Activated T-helper 1 cell treated with anti-CD3 and anti-CD28 coated beads, Interleukin-12 subunit alpha, Interleukin-12 subunit beta, Interleukin-2, Interleukin-4 antibody, amounts not matched to agents 30 ng/mL and 10 ng/mL and 1 ng/mL, durations not matched to agents 14 hours and 24 hours and 36 hours (primary cell): ENCODE data around the gene SCGB3A1. TPM values are rescaled to one million over a fixed set of nuclear protein-coding genes. Genes with fewer than 3 reads are reported as not detected.

Source experiments
- DNase-seq: peaks from one replicate; pipeline ENCODE4 v3.0.0; 2021; ENCODE audit warnings: low spot score
- H3K27ac Mint-ChIP-seq: one replicate; pipeline ENCODE4 v1.8.0; 2021; ENCODE audit warnings: mild to moderate bottlenecking, mixed read lengths
- H3K27me3 Mint-ChIP-seq: one replicate; pipeline ENCODE4 v1.8.0; 2022; ENCODE audit warnings: mild to moderate bottlenecking, moderate library complexity, mixed read lengths; ENCODE audit not compliant: insufficient read depth
- H3K36me3 Mint-ChIP-seq: one replicate; pipeline ENCODE4 v1.8.0; 2021; ENCODE audit warnings: low read depth, mixed read lengths
- H3K4me1 Mint-ChIP-seq: one replicate; pipeline ENCODE4 v1.8.0; 2021; ENCODE audit warnings: low read depth, mixed read lengths
- H3K4me3 Mint-ChIP-seq: one replicate; pipeline ENCODE4 v1.8.0; 2021; ENCODE audit warnings: mild to moderate bottlenecking, moderate library complexity, mixed read lengths
- H3K9me3 Mint-ChIP-seq: one replicate; pipeline ENCODE4 v1.8.0; 2021; ENCODE audit warnings: mixed read lengths
- intact Hi-C: fragments of 100-400 bp; cut with micrococcal nuclease; formaldehyde crosslinking; loops from one replicate; pipeline ENCODE4 v1.15.1; 2024
- total RNA-seq: library from RNA; stranded (reverse); gene quantifications from 2 replicates; pipeline ENCODE4 v1.2.3, GENCODE V29; 2022

Gene SCGB3A1
- total RNA-seq, 1 donor from 2014 or later, result not detected

GRCh38 chr5:180629831-180630382, 38.6 kb upstream of the SCGB3A1 start:
- no peaks in the 10 kb centered on the region for H3K27me3 Mint-ChIP-seq
- H3K27ac Mint-ChIP-seq, result no peak overlapping the region
- intact Hi-C loops, result no loop called here
- H3K9me3 Mint-ChIP-seq, result no peaks in the 10 kb centered on the region
- no peaks in the 10 kb centered on the region for H3K4me1 Mint-ChIP-seq
- no peak for DNase-seq
- H3K36me3 Mint-ChIP-seq, result no peaks in the 10 kb centered on the region
- no peak overlapping the region for H3K4me3 Mint-ChIP-seq

- no peaks in the 10 kb centered on the region for H3K27me3 Mint-ChIP-seq
- intact Hi-C loops, result no loop called here
Observed at GRCh38 chr5:180628827-180629750, 37.8 kb upstream of the SCGB3A1 start.

GRCh38 chr5:180628211-180628610, 36.9 kb upstream of the SCGB3A1 start:
- Mint-ChIP-seq H3K27me3 (no peaks in the 10 kb centered on the region), H3K36me3 (no peaks in the 10 kb centered on the region), H3K27ac (no peak overlapping the region), H3K4me3 (no peak overlapping the region), H3K4me1 (no peaks in the 10 kb centered on the region), H3K9me3 (no peaks in the 10 kb centered on the region)
- intact Hi-C loops, result no loop called here
- DNase-seq, result no peak

More at GRCh38 chr5:180628827-180629750, 37.8 kb upstream of the SCGB3A1 start:
- Mint-ChIP-seq H3K9me3 (no peaks in the 10 kb centered on the region), H3K36me3 (no peaks in the 10 kb centered on the region), H3K27ac (no peak overlapping the region), H3K4me3 (no peak overlapping the region), H3K4me1 (no peaks in the 10 kb centered on the region)
- no peak for DNase-seq

GRCh38 chr5:180627386-180628120, 36.3 kb upstream of the SCGB3A1 start:
- no peak overlapping the region for H3K27ac Mint-ChIP-seq
- no peak overlapping the region for H3K4me3 Mint-ChIP-seq
- no peaks in the 10 kb centered on the region for H3K4me1 Mint-ChIP-seq
- H3K9me3 Mint-ChIP-seq, result no peaks in the 10 kb centered on the region
- H3K27me3 Mint-ChIP-seq, result no peaks in the 10 kb centered on the region
- intact Hi-C loops, result no loop called here
- H3K36me3 Mint-ChIP-seq, result no peaks in the 10 kb centered on the region
- DNase-seq, result no peak

GRCh38 chr5:180626661-180627385, 35.5 kb upstream of the SCGB3A1 start:
- Mint-ChIP-seq H3K27me3 (no peaks in the 10 kb centered on the region), H3K4me1 (no peaks in the 10 kb centered on the region), H3K4me3 (no peak overlapping the region), H3K27ac (no peak overlapping the region), H3K9me3 (no peaks in the 10 kb centered on the region), H3K36me3 (no peaks in the 10 kb centered on the region)
- intact Hi-C loops, result no loop called here
- no peak for DNase-seq

- no peaks in the 10 kb centered on the region for H3K4me1 Mint-ChIP-seq
- H3K9me3 Mint-ChIP-seq, result no peaks in the 10 kb centered on the region
- H3K27ac Mint-ChIP-seq, result no peak overlapping the region
- H3K27me3 Mint-ChIP-seq, result no peaks in the 10 kb centered on the region
- H3K36me3 Mint-ChIP-seq, result no peaks in the 10 kb centered on the region
- intact Hi-C loops, result no loop called here
- no peak overlapping the region for H3K4me3 Mint-ChIP-seq
- no peak for DNase-seq
Observed at GRCh38 chr5:180625791-180626660, 34.7 kb upstream of the SCGB3A1 start.

GRCh38 chr5:180625125-180625790, 34.0 kb upstream of the SCGB3A1 start:
- Mint-ChIP-seq H3K36me3 (no peaks in the 10 kb centered on the region), H3K9me3 (no peaks in the 10 kb centered on the region), H3K27me3 (no peaks in the 10 kb centered on the region), H3K4me1 (no peaks in the 10 kb centered on the region), H3K27ac (no peak overlapping the region), H3K4me3 (no peak overlapping the region)
- intact Hi-C loops, result no loop called here
- DNase-seq, result no peak

GRCh38 chr5:180624587-180624986, 33.3 kb upstream of the SCGB3A1 start:
- intact Hi-C loops, result no loop called here
- Mint-ChIP-seq H3K36me3 (no peaks in the 10 kb centered on the region), H3K4me1 (no peaks in the 10 kb centered on the region), H3K9me3 (no peaks in the 10 kb centered on the region), H3K4me3 (no peak overlapping the region), H3K27me3 (no peaks in the 10 kb centered on the region), H3K27ac (no peak overlapping the region)
- DNase-seq, result no peak

- Mint-ChIP-seq H3K4me1 (no peaks in the 10 kb centered on the region), H3K9me3 (no peaks in the 10 kb centered on the region), H3K36me3 (no peaks in the 10 kb centered on the region), H3K27me3 (no peaks in the 10 kb centered on the region), H3K27ac (no peak overlapping the region), H3K4me3 (no peak overlapping the region)
- DNase-seq, result no peak
- intact Hi-C loops, result no loop called here
Observed at GRCh38 chr5:180623844-180624243, 32.5 kb upstream of the SCGB3A1 start.

- Mint-ChIP-seq H3K27me3 (peaks cover under 1% of the 10 kb centered on the region), H3K4me1 (no peaks in the 10 kb centered on the region), H3K4me3 (no peak overlapping the region), H3K9me3 (no peaks in the 10 kb centered on the region), H3K27ac (no peak overlapping the region), H3K36me3 (no peaks in the 10 kb centered on the region)
- intact Hi-C loops, result no loop called here
- DNase-seq, result no peak
Observed at GRCh38 chr5:180623411-180623834, 32.1 kb upstream of the SCGB3A1 start.

GRCh38 chr5:180622910-180623309, 31.6 kb upstream of the SCGB3A1 start:
- Mint-ChIP-seq H3K27ac (no peak overlapping the region), H3K36me3 (no peaks in the 10 kb centered on the region), H3K27me3 (peaks cover 2% of the 10 kb centered on the region), H3K4me3 (no peak overlapping the region), H3K4me1 (no peaks in the 10 kb centered on the region), H3K9me3 (no peaks in the 10 kb centered on the region)
- DNase-seq, result no peak
- intact Hi-C loops, result no loop called here
